Prostate gland (tissue), 2 donors: ENCODE measurements around the gene FAM193A.

Experiments used
- CTCF ChIP-seq, 4 experiments: fragments of 200-600 bp in 2 of 4; fragments of 450-650 bp in 2 of 4; sonication (generic) in 2 of 4; IDR thresholded peaks; 1 replicate in 3 of 4; 2 replicates in 1 of 4; pipeline ENCODE4 v1.5.1; 2016 to 2019; ENCODE audit warnings: antibody characterized with exemption in 4 of 4, mild to moderate bottlenecking in 2 of 4, moderate library complexity in 2 of 4
- POLR2A ChIP-seq: fragments of 450-650 bp; IDR thresholded peaks from one replicate; pipeline ENCODE4 v1.6.1; 2016; ENCODE audit warnings: antibody characterized with exemption, mild to moderate bottlenecking

GRCh38 chr4:2767705-2768074 is 231.2 kb downstream of the FAM193A start:
- TF ChIP-seq POLR2A = no peak
- TF ChIP-seq CTCF (IDR thresholded peaks at IDR 0.05) = no peak
